HG03521 (cell line): ENCODE measurements around the gene SDK1.

Experiments used
- ATAC-seq: cut with Tn5 transposase; IDR thresholded peaks from one replicate; pipeline ENCODE4 v1.9.1; 2021; ENCODE audit warnings: mild to moderate bottlenecking, moderate library complexity; ENCODE audit not compliant: unreplicated experiment

Gene SDK1

DNA sequence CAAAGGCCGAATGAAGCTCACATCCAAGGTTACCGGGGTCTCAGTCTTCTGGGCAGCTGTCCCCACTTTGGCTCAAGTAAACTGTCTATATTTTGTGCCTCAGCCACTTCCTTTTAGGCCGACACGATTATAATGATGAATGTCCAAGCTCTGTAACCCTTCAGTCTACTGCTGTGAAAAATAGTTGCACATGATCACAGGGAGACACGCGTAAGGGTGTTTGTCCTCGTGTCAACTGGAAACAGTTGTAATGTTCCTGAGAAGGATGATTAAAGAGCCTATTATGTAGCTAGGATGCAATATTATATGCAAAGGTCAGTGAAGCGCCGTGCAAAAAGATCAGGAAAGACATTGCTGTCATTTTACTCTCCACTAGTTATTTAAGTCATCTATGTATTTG lies 559.9 kb downstream of the SDK1 start:
- no peak for ATAC-seq

DNA sequence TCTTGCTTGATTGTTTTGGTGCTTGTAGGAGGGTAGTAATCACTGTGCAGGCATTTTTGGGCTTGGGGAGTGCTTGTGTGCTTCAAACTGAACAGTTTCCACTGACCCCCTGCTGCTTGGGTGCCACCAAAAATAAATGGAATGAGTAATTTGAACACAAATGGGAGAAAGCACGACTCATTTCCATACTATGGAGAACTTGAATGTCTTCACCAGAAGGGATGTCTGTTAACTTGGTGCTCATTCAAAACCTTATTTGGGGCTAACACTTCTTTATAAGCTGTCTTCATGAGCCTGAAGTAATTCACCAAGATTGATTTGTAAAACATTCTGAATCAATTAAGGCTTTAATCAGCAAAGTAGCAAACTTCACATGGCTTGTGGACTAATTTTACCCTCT lies 560.3 kb downstream of the SDK1 start:
- ATAC-seq, result no peak

DNA sequence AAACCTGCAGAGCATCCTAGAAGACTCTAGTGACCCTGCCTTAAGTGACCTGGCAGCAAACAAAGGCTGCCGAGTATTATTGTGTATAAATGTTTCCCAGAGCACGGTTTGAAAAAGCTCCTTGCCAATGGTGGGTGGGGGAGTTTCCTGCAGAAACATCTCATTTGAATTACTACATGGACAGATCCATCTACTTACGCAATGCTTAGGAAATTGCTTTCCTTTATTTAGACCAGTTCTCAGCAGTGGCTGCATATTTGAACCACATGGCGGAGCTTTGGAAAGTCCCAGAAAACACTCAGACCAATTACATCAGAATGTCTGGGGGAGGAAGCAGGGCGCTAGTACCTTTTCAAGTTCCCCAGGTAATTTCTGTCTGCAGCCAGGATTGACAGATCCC lies 560.9 kb downstream of the SDK1 start:
- ATAC-seq, result no peak

DNA sequence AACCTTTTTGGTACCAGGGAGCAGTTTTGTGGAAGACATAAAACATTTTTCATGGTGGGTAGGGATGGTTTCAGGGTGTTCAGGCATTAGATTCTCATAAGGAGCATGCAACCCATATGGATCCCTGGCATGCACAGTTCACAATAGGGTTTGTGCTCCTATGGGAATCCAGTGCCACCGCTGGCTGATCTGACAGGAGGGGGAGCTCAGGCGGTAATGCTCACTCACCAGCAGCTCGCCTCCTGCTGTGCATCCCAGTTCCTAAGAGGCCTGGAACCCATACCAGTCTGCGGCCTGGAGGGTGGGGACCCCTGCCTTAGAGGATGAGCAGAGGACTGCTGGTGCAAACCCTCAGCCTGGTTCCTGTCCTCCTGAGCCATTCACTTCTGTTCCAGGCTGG lies 561.7 kb downstream of the SDK1 start:
- ATAC-seq, result no peak

DNA sequence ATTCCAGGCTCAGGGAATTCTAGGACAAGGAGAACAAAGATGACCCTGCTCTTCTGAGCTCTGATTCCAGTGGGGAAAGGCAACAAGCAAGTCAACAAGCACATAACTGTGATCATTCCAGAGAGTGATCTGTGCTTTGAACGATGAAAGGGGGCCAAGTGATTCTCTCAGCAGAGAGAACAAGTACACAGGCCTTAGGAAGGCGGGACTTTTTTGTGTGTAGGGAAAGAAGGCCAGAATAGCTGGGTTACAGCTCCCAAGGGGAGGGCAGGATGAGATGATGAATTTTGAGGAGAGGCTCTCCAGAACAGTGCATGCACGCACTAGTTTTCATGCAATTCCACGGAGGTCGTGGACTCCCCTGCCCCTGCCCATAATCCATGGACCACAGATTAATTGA lies 565.2 kb downstream of the SDK1 start:
- no peak for ATAC-seq

DNA sequence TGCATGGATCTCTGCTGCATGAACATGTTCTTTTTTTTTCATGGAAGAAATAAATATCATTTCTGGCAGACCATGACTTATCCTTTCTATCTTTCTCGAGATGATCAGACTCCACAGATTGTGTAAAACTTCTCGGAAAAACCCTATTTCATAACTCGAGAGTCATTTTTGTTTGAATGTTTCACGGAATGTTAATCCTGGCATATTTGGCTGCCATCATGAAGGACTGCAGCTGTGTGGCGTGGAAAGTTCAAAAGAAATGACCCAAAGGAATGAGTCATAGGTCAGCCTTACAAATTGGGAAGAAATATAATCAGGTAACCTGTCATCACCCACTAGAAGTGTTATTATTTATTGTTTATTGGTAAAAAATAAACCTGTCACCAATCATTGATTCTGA lies 566.8 kb downstream of the SDK1 start:
- ATAC-seq, result no peak

DNA sequence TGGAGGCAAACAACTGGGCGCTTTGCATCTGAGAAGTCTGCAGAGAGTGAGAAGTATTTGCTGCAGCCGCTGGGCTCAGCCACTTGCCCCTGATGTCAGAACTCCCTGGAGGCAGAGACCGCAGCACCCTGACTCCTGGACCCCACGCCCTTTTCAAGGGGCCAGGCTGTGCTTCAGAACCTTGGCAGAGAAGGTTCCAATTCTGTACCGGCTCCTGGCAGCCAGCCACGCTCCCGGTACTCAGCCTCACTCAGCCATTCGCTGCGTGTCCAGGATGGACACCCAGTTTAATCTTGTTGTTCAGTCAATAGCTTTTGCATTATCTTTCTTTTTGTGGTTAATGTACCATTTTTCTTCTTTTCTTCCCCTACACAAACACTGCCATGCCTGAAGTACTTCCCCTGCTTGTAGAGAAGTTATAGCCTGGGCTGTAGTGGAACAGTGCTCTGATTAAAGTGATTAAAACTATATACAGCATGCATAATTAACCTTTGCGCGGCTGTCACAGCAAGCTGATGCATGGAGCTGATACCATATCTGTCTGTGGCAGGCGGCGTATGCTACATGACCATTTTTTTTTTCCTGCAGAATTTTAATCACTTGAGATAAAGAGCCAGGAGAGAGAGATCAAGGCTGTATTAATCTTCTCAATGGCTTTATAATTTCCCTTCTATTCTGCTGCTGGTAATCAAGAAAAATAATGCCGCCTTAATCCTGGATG lies 578.5 kb downstream of the SDK1 start:
- ATAC-seq, result no peak

DNA sequence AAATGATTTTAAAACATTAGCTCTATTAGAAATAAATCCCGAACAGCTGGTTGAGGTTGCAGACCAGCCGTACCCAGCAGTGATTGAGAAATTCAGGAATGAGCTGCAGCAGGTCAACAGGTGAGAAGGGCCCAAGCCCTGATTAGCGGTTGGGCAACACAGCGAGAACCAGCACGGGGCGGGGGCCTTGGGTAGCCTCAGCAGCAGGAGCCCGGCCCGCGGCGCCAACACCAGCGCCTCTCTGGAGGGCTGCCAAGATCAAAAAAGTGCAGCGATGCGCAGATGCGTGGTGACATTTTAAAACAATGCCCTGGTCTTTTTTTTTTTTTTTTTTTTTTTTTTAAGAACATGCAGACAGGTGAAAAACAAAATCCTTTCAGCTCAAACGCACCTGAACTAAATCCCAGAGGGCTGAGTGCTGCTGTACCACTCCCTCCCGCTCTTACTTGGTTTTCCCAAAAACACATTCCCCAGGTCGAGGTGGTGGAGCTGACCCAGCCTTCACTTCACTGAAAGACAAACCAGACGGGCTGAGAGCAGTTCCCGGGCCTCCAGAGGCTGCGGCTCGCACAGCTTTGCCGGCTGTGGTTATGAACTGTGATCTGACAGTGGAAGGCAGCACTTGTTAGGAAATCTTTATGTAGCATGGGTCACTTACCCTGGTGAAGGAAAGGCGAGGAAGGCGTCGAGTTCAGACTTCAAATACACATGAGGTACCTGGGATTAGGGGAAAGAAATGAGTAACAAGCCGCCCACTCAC lies 579.4 kb downstream of the SDK1 start:
- no peak for ATAC-seq

DNA sequence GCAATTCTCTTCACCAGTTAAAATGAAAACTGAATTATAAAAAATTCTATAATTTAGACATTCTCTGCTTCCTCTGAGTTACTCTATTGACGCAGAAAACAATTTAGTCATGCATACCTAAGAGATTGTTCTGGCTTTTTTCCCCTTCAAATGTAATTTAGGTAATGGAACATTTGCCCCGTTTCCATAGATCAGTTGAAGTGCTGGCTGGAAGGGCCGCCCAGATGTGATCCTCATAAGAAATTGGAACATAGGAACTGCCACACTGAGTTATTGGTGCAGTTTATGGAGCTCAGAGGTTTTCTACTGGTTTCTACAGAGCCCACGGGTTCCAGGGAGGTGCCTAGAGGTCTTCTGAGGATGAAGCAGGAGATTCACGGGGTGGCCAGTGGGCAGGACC lies 581.7 kb downstream of the SDK1 start:
- ATAC-seq, result no peak

DNA sequence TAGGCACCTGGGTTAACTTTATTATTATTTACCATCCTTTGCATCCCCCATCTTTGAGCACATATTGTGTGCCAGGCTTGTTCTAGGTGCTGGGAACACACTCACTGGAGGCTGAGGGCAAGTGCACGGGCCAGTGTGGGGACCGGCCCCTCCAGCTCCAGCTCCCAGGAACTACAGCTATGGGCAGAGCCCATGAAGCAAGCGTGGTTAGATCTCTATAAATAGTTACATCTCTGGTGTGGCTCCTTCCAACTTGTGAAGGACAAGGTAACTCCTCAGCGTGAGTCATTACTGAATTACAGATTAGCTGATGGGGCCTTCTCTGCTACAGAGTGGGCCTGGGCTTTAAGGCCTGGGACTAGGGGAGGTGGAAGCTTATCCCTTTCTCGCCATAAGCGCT lies 583.5 kb downstream of the SDK1 start:
- ATAC-seq, result no peak

DNA sequence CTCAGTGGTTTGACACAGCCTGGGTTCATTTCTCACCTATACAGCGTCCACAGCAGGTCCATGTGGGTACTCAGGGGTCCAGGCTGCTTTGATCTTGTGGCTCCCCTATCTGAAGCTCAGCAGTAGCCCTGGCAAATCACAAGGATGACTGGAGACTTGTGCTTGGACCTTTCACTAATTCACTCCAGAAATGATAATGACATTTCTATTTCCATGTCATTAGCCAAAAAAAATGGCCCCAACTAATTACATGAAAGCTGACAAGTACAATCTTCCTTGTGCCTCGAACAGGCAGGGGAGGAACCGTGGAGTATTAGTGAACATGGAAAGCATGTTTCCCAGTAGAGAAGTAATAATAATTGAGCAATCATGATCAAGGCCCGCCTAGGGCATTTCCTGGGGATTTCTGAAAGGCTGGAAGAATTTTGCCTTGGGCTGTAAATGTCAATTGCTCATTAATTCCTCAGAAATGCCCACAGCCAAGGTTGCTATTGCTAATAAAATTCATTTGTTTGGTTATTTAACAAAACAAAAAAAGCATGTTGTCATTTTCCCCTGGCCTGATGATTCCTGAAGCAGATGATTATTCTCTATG lies 586.1 kb downstream of the SDK1 start:
- ATAC-seq, result no peak

DNA sequence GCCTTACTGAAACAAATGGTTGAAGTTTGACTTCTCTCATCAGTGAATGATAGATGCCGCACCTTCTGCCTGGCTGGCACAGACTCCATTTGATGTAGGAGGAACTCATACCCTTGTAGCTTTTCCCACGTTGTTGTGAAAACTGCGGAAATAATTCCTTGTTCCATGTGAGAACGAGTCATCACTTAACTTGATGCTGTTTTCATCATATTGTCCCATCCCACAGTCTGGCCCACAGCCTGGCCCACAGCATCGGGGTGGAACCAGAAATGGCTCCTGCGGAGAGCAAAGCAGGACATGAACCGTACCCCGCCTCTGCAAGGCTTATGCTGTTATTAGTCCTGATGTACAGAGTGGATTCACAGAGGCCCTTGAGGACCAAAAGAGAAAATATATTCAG lies 587.0 kb downstream of the SDK1 start:
- ATAC-seq, result no peak

DNA sequence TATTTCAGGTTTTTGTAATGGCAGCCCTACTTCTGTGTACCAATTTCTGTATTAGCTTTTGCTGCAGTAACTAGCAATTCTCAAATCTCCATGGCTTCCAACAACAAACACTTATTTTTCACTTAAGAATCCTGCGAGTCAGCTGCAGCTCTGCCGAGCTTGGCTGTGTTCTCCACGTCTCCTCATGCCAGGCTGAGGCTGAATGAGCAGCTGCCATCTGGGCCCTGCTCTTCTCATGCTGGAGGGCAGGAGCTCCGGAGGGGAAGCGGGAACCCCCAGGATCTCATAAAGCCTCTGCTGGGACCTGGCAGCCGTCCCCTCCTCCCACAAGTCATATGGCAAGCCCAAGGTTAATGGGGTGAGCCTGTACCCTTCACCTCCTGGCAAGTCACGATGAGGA lies 591.1 kb downstream of the SDK1 start:
- no peak for ATAC-seq

DNA sequence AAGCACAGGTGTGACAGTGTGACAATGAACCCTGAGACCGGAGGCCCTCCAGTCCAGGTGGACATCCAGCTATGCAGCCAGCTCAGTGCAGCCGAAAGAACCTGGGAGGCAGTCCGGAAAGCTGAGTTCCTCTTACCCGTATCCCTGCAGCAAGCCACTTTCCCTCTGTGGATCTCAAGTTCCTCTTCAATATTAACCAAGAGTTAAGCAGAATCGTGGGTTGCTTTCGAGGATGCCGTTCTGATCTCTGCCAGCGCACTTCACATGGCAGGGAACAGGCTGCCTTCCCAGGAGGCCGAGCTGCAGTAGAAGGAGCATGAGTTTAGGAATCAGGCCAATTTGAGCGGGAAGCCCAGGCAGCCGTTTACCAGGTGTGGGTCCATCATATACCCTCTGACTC lies 591.6 kb downstream of the SDK1 start:
- ATAC-seq, result no peak

DNA sequence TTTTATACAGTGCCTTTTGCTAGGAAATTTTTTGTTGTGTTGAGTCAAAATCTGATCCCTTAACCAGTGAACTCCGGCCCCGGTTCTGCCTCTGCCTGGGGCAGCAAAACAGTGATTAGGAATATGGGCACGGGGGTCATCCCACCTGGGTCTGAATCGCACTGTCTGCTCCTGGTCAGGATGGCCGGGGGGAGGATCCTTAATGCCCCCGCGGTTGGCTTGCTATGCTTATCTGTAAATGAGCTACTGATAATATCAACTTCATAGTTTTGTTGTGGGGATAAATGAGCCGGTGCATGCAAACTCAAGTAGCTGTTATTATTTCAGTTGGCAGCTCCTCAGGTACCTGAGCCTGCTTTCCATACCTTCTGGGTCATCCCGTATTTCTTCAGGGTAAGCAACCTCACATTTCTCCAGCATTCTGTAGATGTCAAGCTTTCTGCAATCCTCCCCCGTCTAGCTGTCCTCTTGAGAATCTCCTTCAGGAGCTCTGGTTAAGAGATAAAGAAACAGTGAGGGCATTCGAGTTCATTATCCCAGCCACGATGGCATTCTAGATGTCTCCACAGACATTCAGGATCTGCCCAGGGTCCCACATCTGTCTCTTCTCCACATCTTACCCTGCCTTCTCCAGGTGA lies 592.2 kb downstream of the SDK1 start:
- ATAC-seq, result no peak

DNA sequence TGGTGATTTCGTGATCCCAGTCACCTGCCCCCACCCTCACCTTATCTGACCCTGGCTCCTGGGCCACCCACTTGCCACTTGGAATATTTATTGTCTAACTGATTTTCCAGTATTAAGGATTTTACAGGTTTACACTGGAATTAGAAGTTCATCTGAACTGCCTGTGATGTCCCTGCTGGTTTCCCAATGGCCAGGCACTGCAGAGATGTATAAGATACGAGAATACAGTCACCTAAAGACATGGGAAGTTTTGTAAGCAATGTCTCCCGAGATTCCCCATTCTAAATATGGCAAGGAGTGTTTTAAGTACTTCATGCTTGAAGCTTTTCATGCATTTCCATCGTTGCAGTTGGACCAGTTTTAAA lies 592.7 kb downstream of the SDK1 start:
- no peak for ATAC-seq

DNA sequence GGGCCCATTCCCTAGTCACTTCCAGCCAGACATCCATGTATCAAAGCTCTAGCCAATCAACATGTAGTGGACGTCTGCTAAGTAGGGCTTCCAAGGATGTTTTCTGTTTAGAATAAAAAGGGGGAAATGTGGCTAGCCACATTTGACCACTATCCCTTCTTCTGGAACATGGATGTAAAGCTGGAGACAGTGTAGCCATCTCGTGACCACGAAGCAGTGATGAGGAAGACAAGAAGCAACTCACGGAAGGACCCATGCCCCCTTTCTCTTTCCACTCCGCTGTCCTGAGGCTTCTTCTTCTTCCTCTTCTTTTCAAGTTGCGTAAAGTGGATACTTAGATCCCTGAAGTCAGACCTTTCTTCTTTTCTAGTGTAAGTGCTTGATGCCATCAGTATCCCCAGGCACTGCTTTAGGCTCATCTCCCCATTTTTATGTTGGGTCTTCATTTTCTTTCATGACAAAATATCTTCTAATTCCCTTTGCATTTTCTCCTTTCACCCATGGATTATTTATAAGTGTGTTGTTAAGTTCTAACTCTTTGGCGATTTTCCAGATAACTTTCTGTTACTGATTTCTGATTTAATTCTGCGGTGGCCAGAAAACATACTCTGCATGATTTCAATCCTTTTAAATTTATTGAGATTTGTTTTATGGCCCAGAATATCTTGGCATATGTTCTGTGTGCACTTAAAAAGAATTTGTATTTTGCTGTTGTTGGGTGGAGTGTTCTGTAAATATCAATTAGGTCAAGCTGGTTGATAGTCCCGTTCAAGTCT lies 594.5 kb downstream of the SDK1 start:
- ATAC-seq, result no peak

DNA sequence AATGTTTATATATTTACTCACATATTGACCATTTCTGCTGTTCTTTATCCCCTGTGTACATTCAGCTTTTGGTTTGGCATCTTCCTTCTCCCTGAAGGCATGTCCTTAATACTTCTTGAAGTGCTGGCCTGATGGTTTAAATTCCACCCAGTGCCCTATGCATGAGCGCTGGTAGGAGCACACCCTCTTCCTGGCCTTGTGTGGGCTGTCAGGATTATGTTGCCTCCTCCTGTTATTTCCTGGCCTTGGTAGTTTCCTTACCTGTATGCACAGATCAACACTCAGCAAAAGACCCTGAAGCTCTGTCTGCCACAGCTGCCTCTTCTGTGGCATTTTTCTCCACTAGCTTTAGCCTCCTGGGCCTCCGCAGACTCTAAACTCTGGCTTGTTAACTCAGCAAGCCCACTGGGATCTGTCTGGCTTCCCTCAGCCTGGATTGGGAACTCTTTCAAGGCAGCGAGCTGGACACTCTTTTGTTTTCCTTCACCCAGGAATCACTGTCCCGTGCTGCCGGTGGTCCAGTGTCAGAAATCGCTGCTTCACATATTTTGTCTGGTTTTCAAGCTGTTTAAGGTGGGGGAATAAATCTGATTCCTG lies 595.2 kb downstream of the SDK1 start:
- no peak for ATAC-seq

DNA sequence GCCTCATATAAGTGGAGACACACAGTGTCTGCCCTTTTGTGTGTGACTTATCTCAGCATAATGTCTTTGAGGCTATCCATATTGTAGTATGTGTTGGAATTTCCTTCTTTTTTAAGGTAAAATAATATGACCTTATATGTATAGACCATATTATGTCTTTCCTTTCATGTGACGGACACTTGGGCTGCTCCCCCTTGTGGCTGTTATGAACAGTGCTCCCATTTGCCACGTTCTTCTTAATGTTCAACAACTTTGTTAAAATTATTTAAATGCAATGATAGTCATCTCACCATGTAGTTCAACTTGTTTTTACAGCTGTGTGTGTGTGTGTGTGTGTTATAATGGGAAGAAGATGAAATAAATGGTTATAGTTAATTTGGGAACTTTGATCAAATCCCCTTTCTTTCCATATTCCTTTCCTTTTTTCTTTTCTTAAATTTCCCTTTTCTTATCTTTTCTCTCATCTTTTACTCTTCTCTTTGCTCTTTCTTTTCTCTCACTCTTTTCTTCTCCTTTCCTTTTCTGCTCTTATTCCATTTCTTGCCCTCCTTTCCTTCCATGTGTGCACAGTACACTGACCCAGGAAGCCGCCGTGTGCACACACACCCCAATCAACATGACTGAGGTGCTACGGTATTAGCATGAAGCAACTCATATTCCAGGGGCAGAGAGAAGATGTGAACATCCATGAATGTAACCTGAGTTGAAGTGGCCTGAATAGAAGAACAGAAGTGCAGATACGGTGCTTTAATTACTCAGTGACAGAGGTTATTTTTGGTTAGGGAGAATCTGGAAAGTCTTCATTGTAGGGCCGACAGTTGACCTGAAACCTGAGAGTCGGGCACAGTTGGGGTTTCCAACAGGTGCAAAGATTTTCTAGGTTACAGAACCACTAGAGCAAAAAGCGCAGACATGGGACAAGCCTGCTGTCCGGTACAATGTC lies 596.6 kb downstream of the SDK1 start:
- no peak for ATAC-seq

DNA sequence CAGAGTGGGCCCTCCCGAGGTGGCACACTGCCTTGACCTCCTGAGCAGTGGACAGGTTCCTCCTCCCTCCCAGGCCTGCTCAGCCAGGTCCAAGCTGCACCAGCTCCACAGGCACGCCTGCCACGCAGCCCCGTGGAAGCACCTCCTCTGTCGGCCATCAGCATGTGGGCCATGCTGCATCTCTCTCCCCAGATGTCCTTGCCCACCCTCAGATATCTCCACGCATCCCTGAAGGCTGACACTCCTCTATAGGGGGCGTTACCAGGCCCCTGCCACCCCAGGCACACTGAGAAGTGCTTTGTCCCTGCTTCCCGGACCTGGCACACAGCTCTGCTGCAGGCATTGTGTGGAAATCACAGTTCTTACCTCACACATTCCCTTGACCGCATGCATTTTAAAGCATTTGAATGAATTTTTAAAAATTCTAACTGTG lies 598.5 kb downstream of the SDK1 start:
- no peak for ATAC-seq
